Activated CD4-positive, alpha-beta memory T cell treated with anti-CD3 and anti-CD28 coated beads for 36 hours (primary cell): Measurements from ENCODE around the gene C6orf15. TPM values are rescaled to one million over a fixed set of nuclear protein-coding genes. Genes with fewer than 3 reads are reported as not detected.
"Not testable (repeated sequence)": the region's sequence is repeated elsewhere in the genome, so short reads cannot be mapped to it uniquely, and the experiment has no call there.

Experiments
- CTCF ChIA-PET: fragments of 350-600 bp; sonication (Branson Sonifier 250); formaldehyde crosslinking; loops from one replicate; lab custom pipeline; 2021; ENCODE audit warnings: antibody characterized with exemption, inconsistent platforms; lab: Charles Lee
- POLR2A ChIA-PET: fragments of 350-600 bp; sonication (Branson Sonifier 250); formaldehyde crosslinking; loops from one replicate; lab custom pipeline; 2021; ENCODE audit warnings: antibody characterized with exemption; lab: Charles Lee
- DNase-seq: peaks from one replicate; pipeline ENCODE4 v3.0.0-alpha.2; 2020
- H3K27ac Mint-ChIP-seq: one replicate; pipeline ENCODE4 v1.8.0; 2021; ENCODE audit warnings: mixed read lengths
- H3K27me3 Mint-ChIP-seq: one replicate; pipeline ENCODE4 v1.8.0; 2021; ENCODE audit warnings: mixed read lengths
- H3K36me3 Mint-ChIP-seq: one replicate; pipeline ENCODE4 v1.8.0; 2021; ENCODE audit warnings: mixed read lengths
- H3K4me1 Mint-ChIP-seq: one replicate; pipeline ENCODE4 v1.8.0; 2021; ENCODE audit warnings: low read depth, mixed read lengths
- H3K4me3 Mint-ChIP-seq: one replicate; pipeline ENCODE4 v1.8.0; 2021; ENCODE audit warnings: mild to moderate bottlenecking, mixed read lengths
- H3K9me3 Mint-ChIP-seq: one replicate; pipeline ENCODE4 v1.8.0; 2021; ENCODE audit warnings: mixed read lengths
- intact Hi-C: fragments of 100-400 bp; cut with micrococcal nuclease; formaldehyde crosslinking; loops from one replicate; pipeline ENCODE4 v1.15.1; 2023
- total RNA-seq, 2 experiments: library from RNA; stranded (reverse); gene quantifications; one replicate each; pipeline ENCODE4 v1.2.3, GENCODE V29; 2021

C6orf15 gene
- total RNA-seq, 2 experiments from 2014 or later: not detected

- H3K9me3 Mint-ChIP-seq: no peaks in the 10 kb centered on the region
Measured at GRCh38 chr6:31083742-31084354, 28.5 kb downstream of the C6orf15 start.

DNA sequence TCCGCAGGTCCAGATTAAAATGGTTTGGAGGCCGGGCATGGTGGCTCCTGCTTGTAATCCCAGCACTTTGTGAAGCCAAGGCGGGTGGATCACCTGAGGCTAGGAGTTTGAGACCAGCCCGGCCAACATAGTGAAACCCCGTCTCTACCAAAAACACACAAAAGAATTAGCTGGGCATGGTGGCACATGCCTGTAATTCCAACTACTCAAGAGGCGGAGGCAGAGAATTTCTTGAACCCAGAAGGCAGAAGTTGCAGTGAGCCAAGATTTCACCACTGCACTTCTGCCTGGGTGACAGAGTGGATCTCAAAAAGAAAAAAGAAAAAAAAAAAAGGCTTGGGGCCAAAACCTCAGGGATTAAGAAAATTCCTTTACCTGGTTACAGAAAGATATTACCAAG lies 30.5 kb downstream of the C6orf15 start:
- Mint-ChIP-seq H3K27ac (no peak overlapping the region), H3K4me3 (no peak overlapping the region), H3K36me3 (no peaks in the 10 kb centered on the region), H3K9me3 (no peaks in the 10 kb centered on the region), H3K27me3 (peaks cover 2% of the 10 kb centered on the region), H3K4me1 (peaks cover 10% of the 10 kb centered on the region)
- POLR2A ChIA-PET: no interaction called here
- intact Hi-C loops: loop anchor here (10.0 kb wide), 3 partner anchors 357 to 597 kb away; partner anchors contain the start of genes HLA-E and TUBB
- CTCF ChIA-PET: interaction anchor here (1.0 to 3.4 kb wide), 4 partner anchors 12 to 167 kb away, joined by 5 to 32 read pairs (median 22); partner anchors contain the start of gene VARS2
- no peak for DNase-seq

More at GRCh38 chr6:31083742-31084354, 28.5 kb downstream of the C6orf15 start:
- intact Hi-C loops: loop anchor here (10.0 kb wide), 3 partner anchors 359 to 599 kb away; partner anchors contain the start of genes HLA-E and TUBB
- ChIA-PET CTCF (interaction anchor here (0.6 to 3.4 kb wide), 6 partner anchors 8 to 179 kb away, joined by 3 to 26 read pairs (median 4); partner anchors contain the start of gene VARS2), POLR2A (no interaction called here)
- Mint-ChIP-seq H3K36me3 (no peaks in the 10 kb centered on the region), H3K27me3 (peaks cover 2% of the 10 kb centered on the region), H3K27ac (no peak overlapping the region), H3K4me1 (peaks cover 20% of the 10 kb centered on the region), H3K4me3 (no peak overlapping the region)
- peak; percentile 68 for DNase-seq

DNA sequence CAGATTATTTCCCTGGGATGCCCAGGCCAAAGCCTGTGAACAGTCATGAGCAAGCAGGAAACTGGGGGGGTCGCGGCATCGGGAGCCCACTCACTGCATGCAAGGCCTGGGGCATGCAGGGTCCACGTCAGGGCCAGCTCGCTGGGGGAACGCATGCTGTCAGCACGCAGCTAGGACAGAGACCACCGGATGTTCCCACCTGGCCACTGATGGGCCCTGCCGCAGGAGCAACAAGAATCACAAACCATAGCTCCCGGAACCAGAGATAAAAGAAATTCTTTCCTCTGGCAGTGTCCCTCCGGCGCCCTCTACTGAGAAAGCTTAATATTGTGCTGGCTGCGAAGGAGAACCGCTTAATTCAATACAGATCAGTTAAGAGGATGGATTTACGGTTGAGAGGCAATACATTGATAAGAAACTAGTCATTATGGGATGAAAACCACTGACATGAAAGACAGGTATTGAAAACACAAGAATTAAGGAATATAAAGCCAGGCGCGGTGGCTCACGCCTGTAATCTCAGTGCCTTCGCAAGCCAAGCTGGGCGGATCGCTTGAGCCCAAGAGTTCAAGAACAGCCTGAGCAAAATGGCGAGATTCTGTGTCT lies 32.6 kb downstream of the C6orf15 start:
- CTCF ChIA-PET: interaction anchor here (0.6 to 3.8 kb wide), 61 partner anchors 8 to 598 kb away, joined by 3 to 82 read pairs (median 4); partner anchors contain the start of genes ATAT1, GTF2H4, IER3 and MDC1
- peak overlapping the region; percentile 43 for H3K4me3 Mint-ChIP-seq

GRCh38 chr6:31076611-31077010 lies 35.8 kb downstream of the C6orf15 start:
- H3K4me3 Mint-ChIP-seq: no peak overlapping the region
- intact Hi-C loops: no loop called here

More for the DNA sequence above, 32.6 kb downstream of the C6orf15 start:
- POLR2A ChIA-PET: interaction anchor here (1.3 kb wide), 1 partner anchor 165 kb away, joined by 7 read pairs; the partner anchor contains the start of gene VARS2
- H3K36me3 Mint-ChIP-seq: no peaks in the 10 kb centered on the region
- peak; percentile 77 for DNase-seq
- intact Hi-C loops: loop anchor here (1.0 to 10.0 kb wide), 4 partner anchors 164 to 595 kb away; partner anchors contain the start of genes HLA-E and TUBB
- no peak overlapping the region for H3K27ac Mint-ChIP-seq
- H3K27me3 Mint-ChIP-seq: peaks cover 2% of the 10 kb centered on the region
- H3K4me1 Mint-ChIP-seq: peaks cover 9% of the 10 kb centered on the region
- no peaks in the 10 kb centered on the region for H3K9me3 Mint-ChIP-seq

DNA sequence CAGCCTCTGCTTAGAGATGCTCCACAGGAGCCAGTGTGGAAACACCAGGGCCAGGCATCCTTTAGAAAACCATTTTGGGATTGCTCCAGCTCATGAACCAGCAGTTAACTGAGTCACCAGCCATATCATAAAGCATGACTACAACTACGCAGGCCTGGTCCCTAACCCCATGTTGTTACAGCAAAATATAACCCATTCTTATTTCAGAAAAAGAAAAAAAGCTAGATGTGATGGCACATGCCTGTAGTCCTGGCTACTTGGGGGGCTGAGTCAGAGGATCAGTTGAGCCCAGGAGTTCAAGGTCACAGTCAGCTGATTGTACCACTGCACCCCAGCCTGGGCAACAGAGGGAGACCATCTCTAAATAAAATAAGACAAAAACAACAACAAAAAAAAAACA lies 36.8 kb downstream of the C6orf15 start:
- intact Hi-C loops: no loop called here
- H3K9me3 Mint-ChIP-seq: no peaks in the 10 kb centered on the region
- ChIA-PET CTCF (no interaction called here), POLR2A (interaction anchor here (0.7 kb wide), 1 partner anchor 336 kb away, joined by 3 read pairs; no protein-coding TSS in a partner anchor)
- peaks cover 2% of the 10 kb centered on the region for H3K27me3 Mint-ChIP-seq
- no peaks in the 10 kb centered on the region for H3K36me3 Mint-ChIP-seq
- DNase-seq: no peak
- H3K4me3 Mint-ChIP-seq: no peak overlapping the region
- peaks cover 9% of the 10 kb centered on the region for H3K4me1 Mint-ChIP-seq
- no peak overlapping the region for H3K27ac Mint-ChIP-seq

More at GRCh38 chr6:31076611-31077010, 35.8 kb downstream of the C6orf15 start:
- H3K9me3 Mint-ChIP-seq: no peaks in the 10 kb centered on the region
- POLR2A ChIA-PET: no interaction called here
- CTCF ChIA-PET: interaction anchor here (0.6 to 1.1 kb wide), 2 partner anchors 15 to 470 kb away, joined by 3 to 4 read pairs; partner anchors contain the start of gene ATP6V1G2
- no peak overlapping the region for H3K27ac Mint-ChIP-seq
- peaks cover 9% of the 10 kb centered on the region for H3K4me1 Mint-ChIP-seq
- H3K27me3 Mint-ChIP-seq: peaks cover 2% of the 10 kb centered on the region
- no peaks in the 10 kb centered on the region for H3K36me3 Mint-ChIP-seq
- DNase-seq: no peak

GRCh38 chr6:31074401-31074800 lies 38.0 kb downstream of the C6orf15 start:
- H3K27ac Mint-ChIP-seq: no peak overlapping the region
- no peaks in the 10 kb centered on the region for H3K9me3 Mint-ChIP-seq
- intact Hi-C loops: no loop called here
- H3K4me3 Mint-ChIP-seq: no peak overlapping the region
- no peaks in the 10 kb centered on the region for H3K36me3 Mint-ChIP-seq
- peaks cover 1% of the 10 kb centered on the region for H3K4me1 Mint-ChIP-seq
- H3K27me3 Mint-ChIP-seq: no peaks in the 10 kb centered on the region
- ChIA-PET CTCF (interaction anchor here (1.0 kb wide), 1 partner anchor 12 kb away, joined by 3 read pairs; no protein-coding TSS in a partner anchor), POLR2A (no interaction called here)
- no peak for DNase-seq

DNA sequence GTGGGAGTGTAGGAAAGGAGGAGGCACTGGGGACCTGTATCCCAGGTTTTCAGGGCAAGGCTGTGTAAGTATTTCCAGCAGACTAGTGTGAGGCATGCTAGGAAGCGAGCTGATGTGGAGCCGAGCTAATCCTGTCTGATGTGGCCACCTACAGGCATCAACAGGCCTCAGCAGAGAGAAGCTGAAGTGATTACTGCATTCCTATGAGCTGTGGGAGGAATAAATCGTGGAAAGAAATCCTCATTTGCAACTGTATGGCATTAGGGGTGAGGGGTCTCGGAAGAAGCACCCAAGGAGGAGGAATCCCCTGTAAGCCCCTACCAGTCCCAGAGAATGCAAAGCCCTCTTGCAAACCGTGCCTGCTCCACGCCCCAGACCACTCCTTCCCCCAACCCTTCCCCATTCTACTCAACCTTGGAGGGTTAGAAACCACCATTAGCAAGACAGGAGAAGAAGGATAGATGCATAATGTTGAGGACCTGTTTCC lies 41.6 kb downstream of the C6orf15 start:
- Mint-ChIP-seq H3K27me3 (no peaks in the 10 kb centered on the region), H3K4me1 (no peaks in the 10 kb centered on the region), H3K4me3 (no peak overlapping the region), H3K9me3 (no peaks in the 10 kb centered on the region), H3K36me3 (no peaks in the 10 kb centered on the region), H3K27ac (no peak overlapping the region)
- no peak for DNase-seq
- intact Hi-C loops: no loop called here
- ChIA-PET POLR2A (no interaction called here), CTCF (interaction anchor here (0.9 to 3.5 kb wide), 11 partner anchors 10 to 340 kb away, joined by 3 to 54 read pairs (median 4); partner anchors contain the start of genes GTF2H4 and VARS2)

- no peak overlapping the region for H3K27ac Mint-ChIP-seq
- H3K36me3 Mint-ChIP-seq: no peaks in the 10 kb centered on the region
- no peaks in the 10 kb centered on the region for H3K27me3 Mint-ChIP-seq
- POLR2A ChIA-PET: no interaction called here
- peak; percentile 81 for DNase-seq
- intact Hi-C loops: loop anchor here (1.0 kb wide), 1 partner anchor 154 kb away; no protein-coding TSS in a partner anchor
- H3K4me1 Mint-ChIP-seq: no peaks in the 10 kb centered on the region
- H3K9me3 Mint-ChIP-seq: no peaks in the 10 kb centered on the region
- CTCF ChIA-PET: interaction anchor here (0.6 to 3.5 kb wide), 18 partner anchors 8 to 457 kb away, joined by 3 to 54 read pairs (median 4); partner anchors contain the start of genes MUC21 and VARS2
- no peak overlapping the region for H3K4me3 Mint-ChIP-seq
Measured at GRCh38 chr6:31068669-31069340, 43.6 kb downstream of the C6orf15 start.

GRCh38 chr6:31067891-31068668 lies 44.3 kb downstream of the C6orf15 start:
- DNase-seq, H3K36me3 Mint-ChIP-seq, H3K4me3 Mint-ChIP-seq, H3K4me1 Mint-ChIP-seq, H3K9me3 Mint-ChIP-seq, POLR2A ChIA-PET, H3K27ac Mint-ChIP-seq, intact Hi-C loops, H3K27me3 Mint-ChIP-seq: not testable (repeated sequence)
- CTCF ChIA-PET: interaction anchor here (0.6 to 3.5 kb wide), 10 partner anchors 9 to 337 kb away, joined by 3 to 54 read pairs (median 4); partner anchors contain the start of gene VARS2

- H3K27ac Mint-ChIP-seq, H3K4me3 Mint-ChIP-seq, CTCF ChIA-PET, H3K36me3 Mint-ChIP-seq, intact Hi-C loops, POLR2A ChIA-PET, H3K27me3 Mint-ChIP-seq, H3K4me1 Mint-ChIP-seq, H3K9me3 Mint-ChIP-seq, DNase-seq: not testable (repeated sequence)
Measured at GRCh38 chr6:31067028-31067427, 45.3 kb downstream of the C6orf15 start.

DNA sequence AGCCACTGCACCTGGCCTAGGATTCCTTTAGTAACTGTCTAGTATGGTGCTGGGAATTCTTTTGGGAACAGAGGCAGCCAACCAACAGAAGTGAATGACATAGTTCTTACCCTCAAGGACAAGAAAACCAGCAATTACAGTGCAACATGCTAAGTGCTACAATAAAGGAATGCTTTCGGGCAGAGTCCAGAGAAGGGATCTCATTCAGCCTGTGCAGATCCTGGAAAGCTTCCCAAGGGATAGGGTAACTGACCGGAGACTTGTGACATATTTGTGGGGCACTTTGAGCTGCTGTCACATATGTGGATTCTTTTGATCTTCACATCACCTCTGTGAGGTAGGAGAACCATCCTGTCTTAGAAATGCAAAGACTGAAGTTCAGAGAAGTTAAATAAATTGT lies 46.8 kb downstream of the C6orf15 start:
- no peaks in the 10 kb centered on the region for H3K36me3 Mint-ChIP-seq
- POLR2A ChIA-PET: no interaction called here
- no peaks in the 10 kb centered on the region for H3K9me3 Mint-ChIP-seq
- H3K4me3 Mint-ChIP-seq: no peak overlapping the region
- no peaks in the 10 kb centered on the region for H3K4me1 Mint-ChIP-seq
- intact Hi-C loops: no loop called here
- H3K27ac Mint-ChIP-seq: no peak overlapping the region
- no peaks in the 10 kb centered on the region for H3K27me3 Mint-ChIP-seq
- CTCF ChIA-PET: no interaction called here
- DNase-seq: no peak
